ENCODE measurements around the gene DCUN1D3.
"Not testable (repeated sequence)": the region's sequence is repeated elsewhere in the genome, so short reads cannot be mapped to it uniquely, and the experiment has no call there.

DCUN1D3 gene

GRCh38 chr16:20867585-20867984 lies 32.6 kb downstream of the DCUN1D3 start:
- H3K36me3 Mint-ChIP-seq (ENCODE audit: low read depth): peaks cover 16% of the 10 kb centered on the region
- H3K9me3 Mint-ChIP-seq: no peaks in the 10 kb centered on the region
- H3K27me3 Mint-ChIP-seq (ENCODE audit: low read depth): no peaks in the 10 kb centered on the region
- H3K27ac Mint-ChIP-seq: no peak overlapping the region
- H3K4me3 Mint-ChIP-seq: no peak overlapping the region
- TF ChIP-seq CTCF (IDR thresholded peaks at IDR 0.05; ENCODE audit: unreplicated experiment in 3 of 3): no peak
- peaks cover 54% of the 10 kb centered on the region for H3K4me1 Mint-ChIP-seq

GRCh38 chr16:20866801-20867200 lies 33.4 kb downstream of the DCUN1D3 start:
- Mint-ChIP-seq H3K36me3 (ENCODE audit: low read depth) (peaks cover 23% of the 10 kb centered on the region), H3K4me1 (peaks cover 49% of the 10 kb centered on the region), H3K27me3 (ENCODE audit: low read depth) (no peaks in the 10 kb centered on the region), H3K4me3 (no peak overlapping the region), H3K27ac (peak overlapping the region in 2 of 3 experiments; percentile 48 to 56), H3K9me3 (no peaks in the 10 kb centered on the region)
- no peak for TF ChIP-seq CTCF (IDR thresholded peaks at IDR 0.05; ENCODE audit: unreplicated experiment in 3 of 3)

GRCh38 chr16:20866145-20866772 lies 33.9 kb downstream of the DCUN1D3 start:
- H3K4me1 Mint-ChIP-seq: peaks cover 45% of the 10 kb centered on the region
- H3K4me3 Mint-ChIP-seq: no peak overlapping the region
- H3K9me3 Mint-ChIP-seq: no peaks in the 10 kb centered on the region
- H3K36me3 Mint-ChIP-seq (ENCODE audit: low read depth): peaks cover 28% of the 10 kb centered on the region
- H3K27me3 Mint-ChIP-seq (ENCODE audit: low read depth): no peaks in the 10 kb centered on the region
- TF ChIP-seq CTCF (IDR thresholded peaks at IDR 0.05; ENCODE audit: unreplicated experiment in 3 of 3): no peak
- H3K27ac Mint-ChIP-seq: peak overlapping the region in 2 of 3 experiments; percentile 32 to 48

GRCh38 chr16:20865420-20866131 lies 34.6 kb downstream of the DCUN1D3 start:
- peaks cover 33% of the 10 kb centered on the region for H3K36me3 Mint-ChIP-seq (ENCODE audit: low read depth)
- TF ChIP-seq CTCF (IDR thresholded peaks at IDR 0.05; ENCODE audit: unreplicated experiment in 3 of 3): no peak
- H3K27ac Mint-ChIP-seq: peak overlapping the region in 2 of 3 experiments; percentile 12 to 19
- peaks cover 38% of the 10 kb centered on the region for H3K4me1 Mint-ChIP-seq
- H3K4me3 Mint-ChIP-seq: no peak overlapping the region
- no peaks in the 10 kb centered on the region for H3K9me3 Mint-ChIP-seq
- no peaks in the 10 kb centered on the region for H3K27me3 Mint-ChIP-seq (ENCODE audit: low read depth)

GRCh38 chr16:20864376-20864775 lies 35.8 kb downstream of the DCUN1D3 start:
- not testable (repeated sequence) for H3K27me3 Mint-ChIP-seq (ENCODE audit: low read depth); H3K4me3 Mint-ChIP-seq; H3K9me3 Mint-ChIP-seq
- Mint-ChIP-seq H3K27ac (peak overlapping the region in 2 of 3 experiments; percentile 18 to 37), H3K36me3 (ENCODE audit: low read depth) (peaks cover 42% of the 10 kb centered on the region), H3K4me1 (peaks cover 34% of the 10 kb centered on the region)

- H3K27ac Mint-ChIP-seq: no peak overlapping the region
- peaks cover 17% of the 10 kb centered on the region for H3K4me1 Mint-ChIP-seq
- no peaks in the 10 kb centered on the region for H3K9me3 Mint-ChIP-seq
- H3K4me3 Mint-ChIP-seq: no peak overlapping the region
- TF ChIP-seq CTCF (IDR thresholded peaks at IDR 0.05; ENCODE audit: unreplicated experiment in 3 of 3): no peak
- H3K27me3 Mint-ChIP-seq (ENCODE audit: low read depth): no peaks in the 10 kb centered on the region
- H3K36me3 Mint-ChIP-seq (ENCODE audit: low read depth): peaks cover 42% of the 10 kb centered on the region
Observed at GRCh38 chr16:20862162-20862960, 37.8 kb downstream of the DCUN1D3 start.

GRCh38 chr16:20860995-20861394 lies 39.2 kb downstream of the DCUN1D3 start:
- not testable (repeated sequence) for H3K9me3 Mint-ChIP-seq; H3K4me3 Mint-ChIP-seq; H3K27me3 Mint-ChIP-seq (ENCODE audit: low read depth); H3K27ac Mint-ChIP-seq; H3K4me1 Mint-ChIP-seq
- peaks cover 42% of the 10 kb centered on the region for H3K36me3 Mint-ChIP-seq (ENCODE audit: low read depth)

All from nephron (organoid).